Measurements from ENCODE around the gene RASSF4.

RASSF4 gene

GRCh38 chr10:44977287-44978212, 17.9 kb downstream of the RASSF4 start:
- DNase-seq = no peak

DNA sequence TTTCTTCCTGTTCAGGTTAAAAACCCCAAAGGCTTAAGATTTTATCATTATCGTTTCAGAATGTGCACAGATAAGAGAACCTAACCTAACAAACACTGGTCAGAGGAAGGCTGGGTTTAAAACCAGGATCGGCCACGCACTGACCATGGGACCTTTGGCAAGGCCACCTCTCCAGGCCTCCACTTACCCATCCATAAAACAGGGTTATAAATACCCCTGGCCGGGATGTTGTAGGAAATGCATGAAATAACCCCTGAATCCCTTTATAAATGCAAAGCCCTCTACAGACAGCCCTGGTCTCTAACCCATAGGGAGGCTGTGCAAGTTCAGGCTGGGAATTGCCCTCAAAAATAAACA, 18.6 kb downstream of the RASSF4 start:
- DNase-seq = no peak

- peak; percentile 38 for DNase-seq
Measured at GRCh38 chr10:44978570-44979280, 19.1 kb downstream of the RASSF4 start, which contains the start of gene DEPP1. TSS of gene DEPP1 (minus strand) at chr10:44978809. CDS start at chr10:44978030, 779 bp downstream.

DNA sequence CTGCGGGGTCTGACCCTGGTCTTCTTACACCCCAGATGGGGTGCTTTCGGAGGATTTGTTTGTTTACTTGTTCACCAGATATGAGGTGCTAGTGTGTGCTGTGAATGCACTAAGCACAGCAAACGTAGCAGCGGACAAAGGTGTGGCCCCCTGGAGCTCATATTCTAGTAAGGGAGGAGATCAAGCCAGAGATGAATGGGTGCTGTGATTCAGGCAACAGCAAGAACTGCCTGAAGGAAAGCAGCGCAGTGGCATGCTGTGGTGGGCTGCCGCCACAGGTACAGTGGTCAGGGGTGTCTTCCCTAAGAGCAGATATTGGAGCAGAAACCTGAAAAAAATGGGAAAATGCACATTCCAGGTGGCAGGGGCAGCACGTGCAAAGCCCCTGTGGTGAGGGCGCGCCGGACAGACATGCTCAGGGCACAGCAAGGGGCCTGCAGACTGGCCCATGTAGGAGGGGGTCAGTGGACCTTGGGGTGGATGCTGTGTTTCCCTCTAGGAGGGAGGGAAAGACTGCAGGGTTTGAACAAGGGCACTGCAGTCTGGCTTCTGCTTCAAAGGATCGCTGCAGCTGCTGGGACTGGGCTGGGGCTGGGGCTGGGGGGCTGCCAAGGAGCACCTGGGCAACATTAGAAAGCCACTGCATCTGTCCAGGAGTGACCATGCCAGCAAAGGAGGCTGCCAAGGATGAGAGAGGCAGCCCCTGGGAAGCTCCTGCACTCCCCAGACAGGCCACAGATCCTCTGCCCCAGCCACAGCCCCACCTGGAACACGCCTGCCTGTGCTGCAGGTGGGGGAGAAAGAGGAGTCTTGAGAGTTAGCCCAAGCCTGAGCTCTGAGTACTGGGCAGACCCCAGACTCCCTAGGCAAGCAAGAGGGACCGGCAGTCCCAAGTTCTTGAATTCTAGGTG, 19.9 kb downstream of the RASSF4 start:
- DNase-seq = no peak

DNA sequence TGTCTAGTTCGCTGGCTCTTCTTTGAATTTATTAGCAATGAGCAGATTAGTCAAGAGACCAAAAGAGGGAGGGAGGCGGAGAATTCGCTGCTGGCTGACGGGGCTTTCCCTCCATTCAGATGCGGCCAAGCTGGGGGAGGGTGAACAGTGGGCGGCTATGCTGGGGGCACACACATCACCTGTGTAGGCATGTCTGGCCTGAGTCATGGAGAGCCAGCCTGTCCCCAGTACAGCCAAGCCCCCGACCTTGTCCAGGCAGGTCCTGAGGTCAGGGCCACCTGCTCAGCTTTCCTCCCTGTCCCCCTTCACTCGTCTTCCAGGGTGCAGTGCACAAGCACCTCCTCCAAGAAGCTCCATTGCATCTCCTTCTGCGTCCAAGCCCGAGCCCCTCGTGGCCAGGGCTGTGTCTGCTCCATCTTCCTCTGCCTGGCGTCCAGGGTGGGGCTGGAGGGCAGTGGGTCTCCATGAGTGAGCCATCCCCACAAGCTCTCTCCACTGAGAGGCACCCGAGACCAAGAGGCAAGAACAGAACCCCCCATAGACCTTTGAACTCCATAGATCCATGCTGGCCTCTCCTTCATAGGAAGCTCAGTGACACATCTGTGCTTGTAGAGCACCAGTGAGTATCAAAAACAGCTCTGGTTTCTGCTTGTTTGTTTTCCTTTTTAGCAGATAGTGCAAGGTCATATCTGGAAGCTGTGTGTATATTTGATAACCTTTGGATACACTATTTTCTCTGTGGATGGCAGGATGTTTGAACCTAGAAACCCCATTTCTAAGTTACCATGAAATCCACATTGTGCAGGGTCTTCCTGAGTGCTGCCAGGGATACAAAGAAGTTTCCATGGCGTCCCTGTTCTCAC, 20.9 kb downstream of the RASSF4 start:
- no peak for DNase-seq

GRCh38 chr10:44981172-44982113, 21.8 kb downstream of the RASSF4 start:
- no peak for DNase-seq

DNA sequence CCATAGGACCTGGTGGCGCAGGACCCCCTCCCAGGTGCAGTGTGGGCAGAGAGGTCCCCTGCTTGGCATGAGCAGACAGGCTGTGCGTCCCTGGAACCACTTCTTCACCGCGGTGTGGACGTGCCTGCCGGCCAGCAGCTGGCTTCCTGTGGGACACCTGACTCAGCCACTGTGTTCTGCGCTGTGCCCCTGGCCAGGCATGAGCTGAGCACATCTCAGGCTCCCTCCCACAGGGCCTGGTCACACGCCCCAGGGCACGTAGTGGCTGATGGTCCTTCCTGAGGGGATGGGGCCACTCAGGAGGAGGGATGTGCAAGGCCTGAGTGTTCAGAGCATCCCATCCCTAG, 22.5 kb downstream of the RASSF4 start:
- no peak for DNase-seq

DNA sequence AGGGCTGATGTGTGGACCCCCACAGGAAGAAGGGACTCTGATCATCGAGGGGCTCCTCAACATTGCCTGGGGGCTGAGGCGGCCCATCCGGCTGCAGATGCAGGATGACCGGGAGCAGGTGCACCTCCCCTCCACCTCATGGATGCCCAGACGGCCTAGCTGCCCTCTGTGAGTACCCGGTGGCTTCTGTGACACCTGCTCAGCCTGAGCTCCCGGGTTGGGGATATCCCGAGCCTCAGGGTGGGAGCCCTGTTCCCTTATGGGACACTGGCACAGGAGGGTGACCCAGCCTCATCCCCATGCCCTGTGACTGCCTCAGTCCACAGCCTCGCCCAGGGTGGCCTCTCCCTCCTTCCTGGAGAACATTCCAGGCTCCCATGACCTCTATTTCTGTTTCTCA, 22.9 kb downstream of the RASSF4 start:
- DNase-seq = no peak

DNA sequence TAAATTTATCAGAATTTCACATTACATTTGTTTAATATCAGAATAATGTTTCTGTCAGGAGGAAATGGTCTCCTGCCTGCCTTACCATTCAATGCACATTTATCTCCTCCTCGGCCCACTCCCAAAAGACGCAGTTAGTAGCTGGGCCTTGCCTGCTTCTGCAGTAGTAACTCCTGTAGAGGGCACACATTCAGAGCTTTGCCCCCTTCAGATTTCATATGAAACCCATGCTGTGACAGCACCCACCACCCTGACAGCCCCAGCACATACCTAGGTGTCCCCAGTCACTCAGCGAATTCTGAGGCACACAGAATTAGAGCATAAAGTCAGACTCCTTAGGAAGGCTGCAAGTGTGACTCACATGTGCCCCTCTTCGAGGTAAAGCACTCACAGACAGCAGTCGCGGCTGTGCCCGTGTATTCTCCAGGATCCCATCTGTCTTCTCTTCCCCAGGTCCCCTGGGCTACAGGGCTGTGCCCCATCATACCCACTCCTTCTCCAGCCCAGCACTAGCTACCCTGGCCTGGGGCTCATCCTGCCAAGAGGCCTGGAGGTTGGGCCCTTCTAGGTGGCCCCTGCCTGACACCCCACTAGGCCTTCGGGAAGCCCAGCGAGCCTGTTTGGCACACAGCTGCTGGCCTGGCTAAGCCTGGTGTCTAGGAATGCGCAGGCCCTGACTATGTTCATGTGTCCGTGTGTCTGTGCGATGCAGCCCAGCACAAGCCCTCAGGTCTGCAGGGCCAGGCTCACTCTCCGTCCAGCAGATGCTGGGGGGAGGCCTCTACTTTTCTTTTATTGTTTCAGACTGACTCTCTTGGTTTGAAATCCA, 23.7 kb downstream of the RASSF4 start:
- DNase-seq = no peak

- no peak for DNase-seq
Measured at GRCh38 chr10:44983895-44984278, 24.3 kb downstream of the RASSF4 start.

GRCh38 chr10:44984671-44985101, 25.1 kb downstream of the RASSF4 start:
- no peak for DNase-seq

GRCh38 chr10:44985175-44985681, 25.6 kb downstream of the RASSF4 start:
- no peak for DNase-seq

DNA sequence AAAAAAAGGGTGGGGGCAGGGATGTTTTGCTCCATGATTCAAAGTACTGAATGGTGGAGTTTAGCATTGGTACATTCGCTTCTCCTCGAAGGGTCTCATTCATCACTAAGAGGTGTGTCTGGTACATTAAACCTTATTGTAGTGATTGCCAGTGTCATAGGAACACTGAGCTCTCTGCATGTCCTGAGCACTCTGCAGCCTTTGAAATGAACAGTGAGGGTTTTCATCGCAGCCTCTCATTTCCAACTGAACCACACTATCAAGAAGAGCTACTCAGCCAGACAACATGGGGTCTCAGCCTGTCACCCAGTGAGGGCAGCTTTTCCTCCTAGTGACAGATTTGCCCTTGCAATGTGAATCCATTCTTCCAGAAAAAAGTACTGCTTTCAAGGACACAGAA, 26.6 kb downstream of the RASSF4 start:
- DNase-seq = no peak

DNA sequence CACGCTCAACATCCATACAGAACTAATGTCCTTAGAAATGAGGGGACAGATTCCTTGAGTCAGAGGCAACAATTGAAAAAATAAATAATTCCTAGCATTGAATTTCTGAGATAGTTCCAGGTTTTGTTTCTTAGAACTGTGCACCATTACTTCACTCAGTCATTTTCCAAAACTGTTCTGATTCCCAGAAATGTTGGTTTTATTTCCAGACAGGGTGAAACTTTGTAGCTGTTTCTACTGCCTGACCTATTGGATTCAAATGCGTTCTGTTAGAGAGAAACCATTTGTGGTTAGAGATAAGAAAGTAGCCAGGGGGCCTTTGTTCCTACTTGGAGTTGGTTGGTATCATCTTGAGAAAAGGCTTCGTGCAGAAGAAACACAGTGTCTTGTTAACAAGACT, 27.1 kb downstream of the RASSF4 start:
- DNase-seq = no peak

GRCh38 chr10:44988957-44989585, 29.5 kb downstream of the RASSF4 start:
- no peak for DNase-seq

DNA sequence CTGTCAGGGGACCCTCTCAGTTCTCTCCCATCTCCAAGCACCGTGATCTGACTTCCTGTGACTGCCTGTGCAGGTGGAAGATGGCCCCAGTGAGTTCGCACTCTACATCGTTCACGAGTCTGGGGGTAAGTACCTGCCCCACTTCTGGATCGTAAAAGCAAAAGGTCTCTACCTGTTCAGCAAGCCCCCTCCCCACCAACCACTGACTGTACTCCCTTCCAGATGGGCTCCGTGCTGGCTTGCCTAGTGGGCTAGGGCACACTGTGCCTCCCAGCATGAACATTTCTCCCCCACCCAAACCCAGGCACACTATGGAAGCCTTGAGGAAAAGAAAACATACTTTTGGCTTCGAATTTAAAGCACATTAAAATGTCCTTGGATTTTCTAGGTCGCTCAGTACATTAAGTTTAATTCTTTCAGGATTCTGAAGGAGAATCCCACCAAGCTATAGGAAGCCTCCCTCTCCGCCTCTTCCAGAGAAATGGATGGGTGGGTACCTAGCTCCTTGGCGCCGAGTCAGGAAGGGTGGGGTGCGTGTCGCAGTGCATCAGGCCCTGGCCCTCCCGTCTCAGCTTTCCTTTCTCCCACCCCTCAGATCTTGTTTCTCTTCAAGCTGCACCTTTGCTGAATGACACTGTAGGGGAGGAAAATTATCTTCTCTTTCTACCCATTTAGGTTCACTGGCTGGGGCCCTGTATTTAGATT, 30.1 kb downstream of the RASSF4 start:
- no peak for DNase-seq

- no peak for DNase-seq
Measured at GRCh38 chr10:44990302-44990655, 30.7 kb downstream of the RASSF4 start.

DNA sequence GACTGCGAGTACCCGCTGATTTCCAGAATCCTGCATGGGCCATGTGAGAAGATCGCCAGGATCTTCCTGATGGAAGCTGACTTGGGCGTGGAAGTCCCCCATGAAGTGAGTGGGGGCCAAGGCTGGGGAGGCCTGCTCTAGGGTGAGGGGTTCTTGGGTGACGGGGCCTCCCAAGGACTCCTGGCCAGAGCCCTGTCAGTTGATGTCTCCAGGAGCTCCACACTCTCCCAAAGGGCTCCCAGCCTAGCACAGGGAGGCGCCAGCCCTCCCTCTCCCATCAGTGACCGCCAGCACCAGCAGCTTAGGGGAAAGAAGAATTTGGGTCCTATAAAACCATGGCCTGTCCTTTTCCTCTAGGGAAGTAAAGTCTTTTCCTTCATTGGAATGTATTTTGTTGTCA, 31.4 kb downstream of the RASSF4 start:
- DNase-seq = no peak

DNA sequence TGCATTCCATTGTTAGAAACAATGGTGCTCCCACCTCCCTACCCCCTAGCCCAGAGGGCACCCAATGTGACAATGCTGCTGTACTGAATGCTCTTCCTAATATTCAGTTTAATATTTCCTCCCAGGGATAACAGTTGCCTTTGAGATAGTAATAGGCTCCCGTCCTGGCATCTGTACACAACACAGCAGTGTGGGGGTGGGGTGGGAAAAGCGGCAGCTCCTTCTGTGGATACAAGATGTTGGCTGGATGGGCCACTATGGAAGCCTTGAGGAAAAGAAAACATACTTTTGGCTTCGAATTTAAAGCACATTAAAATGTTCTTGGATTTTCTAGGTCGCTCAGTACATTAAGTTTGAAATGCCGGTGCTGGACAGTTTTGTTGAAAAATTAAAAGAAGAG, 32.0 kb downstream of the RASSF4 start:
- DNase-seq = no peak

Measured in activated CD4-positive, alpha-beta T cell treated with anti-CD3 and anti-CD28 coated beads for 48 hours (primary cell).